ENCODE results near the gene SHISA9. TPM values are rescaled to one million over a fixed set of nuclear protein-coding genes. Genes with fewer than 3 reads are reported as not detected.

The SHISA9 gene
- total RNA-seq, 3 donors from 2014 or later (not counting 1 experiment from before 2014, with no cell fraction given) = 0.05 TPM; not detected in 2

GRCh38 chr16:13245713-13246377 lies 344.4 kb downstream of the SHISA9 start:
- 82% methylated on average over 4 of the region's 6 CpGs for WGBS (ENCODE audit: insufficient coverage)
- intact Hi-C loops (cut with micrococcal nuclease) = no loop called here
- no peak for ATAC-seq
- no peaks in the 10 kb centered on the region for H3K4me1 Mint-ChIP-seq
- H3K27me3 Mint-ChIP-seq (ENCODE audit: low read depth in 2 of 2) = no peaks in the 10 kb centered on the region
- H3K4me3 Mint-ChIP-seq = no peak overlapping the region
- Histone ChIP-seq H3K4me3 (ENCODE audit: low read length) (no peak overlapping the region), H3K27ac (ENCODE audit: low read length) (no peak overlapping the region), H3K27me3 (ENCODE audit: control insufficient read depth, insufficient read depth, low read length) (no peaks in the 10 kb centered on the region), H3K4me1 (ENCODE audit: control insufficient read depth, insufficient read depth, low read length) (no peaks in the 10 kb centered on the region), H3K36me3 (ENCODE audit: control insufficient read depth, insufficient read depth, low read length) (no peaks in the 10 kb centered on the region), H3K9me3 (ENCODE audit: control insufficient read depth, insufficient read depth, low read length) (no peaks in the 10 kb centered on the region)
- peaks cover under 1 to 4% of the 10 kb centered on the region in 2 donors for H3K9me3 Mint-ChIP-seq
- no peak overlapping the region for H3K27ac Mint-ChIP-seq
- no peaks in the 10 kb centered on the region for H3K36me3 Mint-ChIP-seq
- no peak for TF ChIP-seq CTCF (IDR thresholded peaks at IDR 0.05)
- no peak for DNase-seq

- Mint-ChIP-seq H3K27me3 (ENCODE audit: low read depth in 2 of 2) (no peaks in the 10 kb centered on the region), H3K4me1 (no peaks in the 10 kb centered on the region), H3K4me3 (no peak overlapping the region), H3K36me3 (no peaks in the 10 kb centered on the region), H3K27ac (no peak overlapping the region), H3K9me3 (peaks cover 8 to 9% of the 10 kb centered on the region in 2 donors)
- Histone ChIP-seq H3K9me3 (ENCODE audit: control insufficient read depth, insufficient read depth, low read length) (peaks cover 2% of the 10 kb centered on the region), H3K4me1 (ENCODE audit: control insufficient read depth, insufficient read depth, low read length) (no peaks in the 10 kb centered on the region), H3K36me3 (ENCODE audit: control insufficient read depth, insufficient read depth, low read length) (no peaks in the 10 kb centered on the region), H3K27me3 (ENCODE audit: control insufficient read depth, insufficient read depth, low read length) (no peaks in the 10 kb centered on the region), H3K4me3 (ENCODE audit: low read length) (no peak overlapping the region), H3K27ac (ENCODE audit: low read length) (no peak overlapping the region)
- no peak for ATAC-seq
- DNase-seq = no peak
- 61% methylated on average over 1 of the region's 1 CpG for WGBS (ENCODE audit: insufficient coverage)
- intact Hi-C loops (cut with micrococcal nuclease) = no loop called here
- no peak for TF ChIP-seq CTCF (IDR thresholded peaks at IDR 0.05)
Measured at GRCh38 chr16:13254998-13255614, 353.7 kb downstream of the SHISA9 start.

- Histone ChIP-seq H3K36me3 (ENCODE audit: control insufficient read depth, insufficient read depth, low read length) (no peaks in the 10 kb centered on the region), H3K27me3 (ENCODE audit: control insufficient read depth, insufficient read depth, low read length) (no peaks in the 10 kb centered on the region), H3K4me1 (ENCODE audit: control insufficient read depth, insufficient read depth, low read length) (no peaks in the 10 kb centered on the region), H3K4me3 (ENCODE audit: low read length) (no peak overlapping the region), H3K9me3 (ENCODE audit: control insufficient read depth, insufficient read depth, low read length) (no peaks in the 10 kb centered on the region), H3K27ac (ENCODE audit: low read length) (no peak overlapping the region)
- Mint-ChIP-seq H3K4me3 (no peak overlapping the region), H3K27me3 (ENCODE audit: low read depth in 2 of 2) (peaks cover 0 to 6% of the 10 kb centered on the region in 2 donors), H3K27ac (no peak overlapping the region), H3K36me3 (no peaks in the 10 kb centered on the region), H3K9me3 (peaks cover 7% of the 10 kb centered on the region in 2 donors), H3K4me1 (no peaks in the 10 kb centered on the region)
- 70% methylated on average over 3 of the region's 3 CpGs for WGBS (ENCODE audit: insufficient coverage)
- DNase-seq (no peak), ATAC-seq (no peak)
- TF ChIP-seq CTCF (IDR thresholded peaks at IDR 0.05) = no peak
- intact Hi-C loops (cut with micrococcal nuclease) = no loop called here
Measured at GRCh38 chr16:13262270-13263090, 361.1 kb downstream of the SHISA9 start.
